ENCODE data around the gene KNDC1. TPM values are rescaled to one million over a fixed set of nuclear protein-coding genes. Genes with fewer than 3 reads are reported as not detected.

The KNDC1 gene
- polyA plus RNA-seq, 1 donor (not counting 4 experiments of a cell fraction or from before 2014, with no cell fraction given), result 0.20 TPM

- no peak overlapping the region for H2AFZ ChIP-seq (ENCODE audit: control insufficient read depth, low read length)
- H3K27ac ChIP-seq (ENCODE audit: control insufficient read depth, insufficient read depth, low read length), result no peak overlapping the region
- no peaks in the 10 kb centered on the region for H4K20me1 ChIP-seq (ENCODE audit: control insufficient read depth, extremely low read depth, insufficient read depth, low read length)
- H3K4me1 ChIP-seq (ENCODE audit: control insufficient read depth, extremely low read depth, insufficient read depth, low read length), result no peaks in the 10 kb centered on the region
- dilution Hi-C loops (cut with MboI; ENCODE audit: extremely low pct_ligation_motif_present, low sequenced_read_pairs), result no loop called here
- H3K36me3 ChIP-seq (ENCODE audit: control insufficient read depth in 2 of 2, extremely low read depth in 1 of 2, insufficient read depth in 2 of 2, low read length in 2 of 2), result no peaks in the 10 kb centered on the region
- no peaks in the 10 kb centered on the region for H3K79me2 ChIP-seq (ENCODE audit: control insufficient read depth, insufficient read depth, low read length)
- H3K9me1 ChIP-seq (ENCODE audit: control insufficient read depth, extremely low read depth, insufficient read depth, low read length), result no peaks in the 10 kb centered on the region
- no peak for DNase-seq (ENCODE audit: low read depth, low spot score)
- H3K27me3 ChIP-seq (ENCODE audit: control insufficient read depth, extremely low read depth, insufficient read depth, low read length), result no peaks in the 10 kb centered on the region
- TF ChIP-seq EZH2 (IDR thresholded peaks at IDR 0.05; ENCODE audit: low read length), result no peak
- no peak for TF ChIP-seq CTCF (optimal IDR thresholded peaks at IDR 0.05 in 1 of 3, IDR thresholded peaks at IDR 0.05 in 1 of 3, conservative IDR thresholded peaks at IDR 0.05 in 1 of 3; ENCODE audit: extremely low read depth in 1 of 3, insufficient read depth in 2 of 3, low read length in 3 of 3)
- no peak overlapping the region for H3K4me3 ChIP-seq (ENCODE audit: control insufficient read depth in 2 of 3, extremely low read depth in 1 of 3, insufficient read depth in 2 of 3, low read depth in 1 of 3, low read length in 3 of 3)
- FAIRE-seq, result no peak
- no peaks in the 10 kb centered on the region for H3K9me3 ChIP-seq (ENCODE audit: control insufficient read depth, low read depth, low read length)
- no peak overlapping the region for H3K9ac ChIP-seq (ENCODE audit: control insufficient read depth, extremely low read depth, insufficient read depth, low read length)
- H3K4me2 ChIP-seq (ENCODE audit: control insufficient read depth, extremely low read depth, insufficient read depth, low read depth, low read length), result no peak overlapping the region
Observed at GRCh38 chr10:133144771-133145170, 15.2 kb upstream of the KNDC1 start.

- no peak overlapping the region for H3K4me3 ChIP-seq (ENCODE audit: control insufficient read depth in 2 of 3, extremely low read depth in 1 of 3, insufficient read depth in 2 of 3, low read depth in 1 of 3, low read length in 3 of 3)
- no peaks in the 10 kb centered on the region for H3K9me1 ChIP-seq (ENCODE audit: control insufficient read depth, extremely low read depth, insufficient read depth, low read length)
- H3K27me3 ChIP-seq (ENCODE audit: control insufficient read depth, extremely low read depth, insufficient read depth, low read length), result peaks cover 4% of the 10 kb centered on the region
- H3K79me2 ChIP-seq (ENCODE audit: control insufficient read depth, insufficient read depth, low read length), result no peaks in the 10 kb centered on the region
- no peaks in the 10 kb centered on the region for H3K36me3 ChIP-seq (ENCODE audit: control insufficient read depth in 2 of 2, extremely low read depth in 1 of 2, insufficient read depth in 2 of 2, low read length in 2 of 2)
- DNase-seq (ENCODE audit: low read depth, low spot score) (no peak), FAIRE-seq (no peak)
- dilution Hi-C loops (cut with MboI; ENCODE audit: extremely low pct_ligation_motif_present, low sequenced_read_pairs), result no loop called here
- H2AFZ ChIP-seq (ENCODE audit: control insufficient read depth, low read length), result no peak overlapping the region
- H4K20me1 ChIP-seq (ENCODE audit: control insufficient read depth, extremely low read depth, insufficient read depth, low read length), result no peaks in the 10 kb centered on the region
- H3K4me2 ChIP-seq (ENCODE audit: control insufficient read depth, extremely low read depth, insufficient read depth, low read depth, low read length), result no peak overlapping the region
- no peak overlapping the region for H3K27ac ChIP-seq (ENCODE audit: control insufficient read depth, insufficient read depth, low read length)
- no peaks in the 10 kb centered on the region for H3K4me1 ChIP-seq (ENCODE audit: control insufficient read depth, extremely low read depth, insufficient read depth, low read length)
- H3K9ac ChIP-seq (ENCODE audit: control insufficient read depth, extremely low read depth, insufficient read depth, low read length), result no peak overlapping the region
- TF ChIP-seq EZH2 (IDR thresholded peaks at IDR 0.05; ENCODE audit: low read length) (no peak), CTCF (optimal IDR thresholded peaks at IDR 0.05 in 1 of 3, IDR thresholded peaks at IDR 0.05 in 1 of 3, conservative IDR thresholded peaks at IDR 0.05 in 1 of 3; ENCODE audit: extremely low read depth in 1 of 3, insufficient read depth in 2 of 3, low read length in 3 of 3) (no peak)
- H3K9me3 ChIP-seq (ENCODE audit: control insufficient read depth, low read depth, low read length), result no peaks in the 10 kb centered on the region
Observed at GRCh38 chr10:133150226-133150625, 9.8 kb upstream of the KNDC1 start.
